B cell (primary cell): Measurements from ENCODE around the gene CFAP100. TPM values are rescaled to one million over a fixed set of nuclear protein-coding genes. Genes with fewer than 3 reads are reported as not detected.

ENCODE experiments used
- ATAC-seq: fragments of 200-7000 bp; cut with Tn5 transposase; one replicate; pipeline ENCODE4 v1.10.0; 2021; ENCODE audit warnings: low read depth, mild to moderate bottlenecking, moderate number of reproducible peaks, moderate library complexity
- CTCF ChIA-PET: fragments of 350-600 bp; sonication (Branson Sonifier 250); formaldehyde crosslinking; loops from one replicate; lab custom pipeline; 2021; ENCODE audit warnings: antibody characterized with exemption, inconsistent platforms; lab: Charles Lee
- POLR2A ChIA-PET: fragments of 350-600 bp; sonication (Branson Sonifier 250); formaldehyde crosslinking; loops from one replicate; lab custom pipeline; 2021; ENCODE audit warnings: antibody characterized with exemption; lab: Charles Lee
- DNase-seq: peaks from one replicate; pipeline ENCODE4 v3.0.0; 2013
- H2AFZ ChIP-seq: 2 replicates; pipeline ENCODE4 v1.6.1; 2012; ENCODE audit warnings: mild to moderate bottlenecking, low read depth, low read length; ENCODE audit not compliant: insufficient read depth, poor library complexity, severe bottlenecking
- H3K27ac ChIP-seq, 2 donors: 1 replicate in 1 of 2; 2 replicates in 1 of 2; pipeline ENCODE4 v1.5.1; 2012 to 2013; ENCODE audit warnings: low read length in 2 of 2, mild to moderate bottlenecking in 2 of 2, moderate library complexity in 1 of 2
- H3K27me3 ChIP-seq, 4 experiments: fragments of 200-600 bp in 1 of 4; sonication (generic) in 1 of 4; replicated peaks in 1 of 4; 1 replicate in 2 of 4; 2 replicates in 2 of 4; pipeline versions ENCODE4 v1.6.1 to v1.7.0; 2013 to 2016; ENCODE audit warnings: low read length in 3 of 4, mild to moderate bottlenecking in 2 of 4, mixed read lengths in 1 of 4, moderate library complexity in 1 of 4; ENCODE audit not compliant: insufficient read depth in 4 of 4, control insufficient read depth in 3 of 4; ENCODE audit errors: control extremely low read depth in 1 of 4
- H3K36me3 ChIP-seq, 2 experiments: replicated peaks in 1 of 2; 1 replicate in 1 of 2; 2 replicates in 1 of 2; pipeline versions ENCODE4 v1.6.1 to v1.7.1; 2013; ENCODE audit warnings: low read length in 1 of 2; ENCODE audit not compliant: insufficient read depth in 2 of 2, control insufficient read depth in 1 of 2; ENCODE audit errors: control extremely low read depth in 1 of 2, extremely low read depth in 1 of 2
- H3K4me1 ChIP-seq, 2 donors: fragments of 200-600 bp in 1 of 2; sonication (generic) in 1 of 2; 1 replicate in 1 of 2; 2 replicates in 1 of 2; pipeline versions ENCODE4 v1.5.1 to v1.6.1; 2013 to 2017; ENCODE audit warnings: low read length in 2 of 2; ENCODE audit not compliant: control insufficient read depth in 2 of 2, insufficient read depth in 2 of 2
- H3K4me2 ChIP-seq: replicated peaks from 2 replicates; pipeline ENCODE3; 2012; ENCODE audit warnings: mild to moderate bottlenecking, low read depth, low read length; ENCODE audit not compliant: poor library complexity, severe bottlenecking
- H3K4me3 ChIP-seq, 5 experiments: fragments of 200-600 bp in 1 of 5; sonication (generic) in 1 of 5; 1 replicate in 3 of 5; 2 replicates in 2 of 5; pipeline versions ENCODE4 v1.5.1 to v1.7.0; 2011 to 2016; ENCODE audit warnings: low read length in 4 of 5, mild to moderate bottlenecking in 4 of 5, low read depth in 2 of 5, control low read depth in 1 of 5, moderate library complexity in 1 of 5; ENCODE audit not compliant: insufficient read depth in 1 of 5; ENCODE audit errors: control extremely low read depth in 1 of 5, extremely low read depth in 1 of 5
- H3K79me2 ChIP-seq: fragments of 200-600 bp; sonication (generic); one replicate; pipeline ENCODE4 v1.6.0; 2016; ENCODE audit warnings: low read length; ENCODE audit not compliant: control insufficient read depth, insufficient read depth
- H3K9ac ChIP-seq: fragments of 200-600 bp; sonication (generic); 2 replicates; pipeline ENCODE4 v1.6.1; 2017; ENCODE audit warnings: mild to moderate bottlenecking, low read length, moderate library complexity
- H3K9me3 ChIP-seq, 3 donors: one replicate each; pipeline versions ENCODE4 v1.6.1 to v1.7.1; 2013; ENCODE audit warnings: low read length in 2 of 3; ENCODE audit not compliant: control insufficient read depth in 2 of 3, insufficient read depth in 1 of 3; ENCODE audit errors: control extremely low read depth in 1 of 3
- H4K20me1 ChIP-seq: 2 replicates; pipeline ENCODE4 v1.6.0; 2012; ENCODE audit warnings: mild to moderate bottlenecking, low read length; ENCODE audit not compliant: insufficient read depth, control insufficient read depth, poor library complexity, severe bottlenecking
- H3K27ac Mint-ChIP-seq: one replicate; pipeline ENCODE4 v1.8.0; 2021; ENCODE audit warnings: mixed read lengths
- H3K27me3 Mint-ChIP-seq: one replicate; pipeline ENCODE4 v1.8.0; 2021; ENCODE audit warnings: mixed read lengths
- H3K4me1 Mint-ChIP-seq: one replicate; pipeline ENCODE4 v1.8.0; 2021; ENCODE audit warnings: mixed read lengths
- H3K4me3 Mint-ChIP-seq: one replicate; pipeline ENCODE4 v1.8.0; 2021; ENCODE audit warnings: mixed read lengths
- H3K9me3 Mint-ChIP-seq: one replicate; pipeline ENCODE4 v1.8.0; 2022; ENCODE audit warnings: mixed read lengths; ENCODE audit not compliant: insufficient read depth
- CTCF ChIP-seq: fragments of 200-600 bp; IDR thresholded peaks from one replicate; pipeline ENCODE4 v1.8.0; 2022; ENCODE audit warnings: antibody characterized with exemption, mild to moderate bottlenecking
- EZH2 ChIP-seq: IDR thresholded peaks from 2 replicates; pipeline ENCODE4 v1.6.1; 2012; ENCODE audit warnings: borderline replicate concordance, low read depth, mild to moderate bottlenecking, moderate library complexity, low read length; ENCODE audit not compliant: insufficient read depth, poor library complexity, severe bottlenecking
- WGBS: methylation state at CpG from one replicate; pipeline ENCODE4 v1.1.5; 2013; ENCODE audit warnings: missing lambda C conversion rate; ENCODE audit not compliant: insufficient coverage; 5-methylcytosine and 5-hydroxymethylcytosine counted together
- intact Hi-C: fragments of 100-400 bp; cut with micrococcal nuclease; formaldehyde crosslinking; loops from one replicate; pipeline ENCODE4 v1.10.0; 2022
- polyA plus RNA-seq: library from polyadenylated mRNA; depleted of rRNA; stranded (reverse); fragments of >200 nt; gene quantifications from 2 replicates; pipeline ENCODE4 v1.2.3, GENCODE V29; 2012
- total RNA-seq, 2 donors: library from RNA; stranded (reverse); fragments of 120-200 nt in 1 of 2; gene quantifications; 1 replicate in 1 of 2; 2 replicates in 1 of 2; pipeline versions ENCODE4 v1.2.3 to v1.2.4, GENCODE V29; 2013 to 2022

CFAP100 gene
- total and polyA plus RNA-seq, 2 donors (not counting 1 experiment from before 2014, with no cell fraction given) = not detected

- Mint-ChIP-seq H3K9me3 (no peaks in the 10 kb centered on the region), H3K4me3 (no peak overlapping the region), H3K4me1 (no peaks in the 10 kb centered on the region), H3K27ac (no peak overlapping the region), H3K27me3 (peaks cover 22% of the 10 kb centered on the region)
- ChIA-PET POLR2A (no interaction called here), CTCF (no interaction called here)
- WGBS = 91% methylated on average over 11 of the region's 15 CpGs
- no peak overlapping the region for H3K27ac ChIP-seq
- TF ChIP-seq EZH2 (no peak), CTCF (no peak)
- DNase-seq = no peak
- H3K9ac ChIP-seq = no peak overlapping the region
- H3K36me3 ChIP-seq = no peaks in the 10 kb centered on the region
- no peak for ATAC-seq
- no peaks in the 10 kb centered on the region for H4K20me1 ChIP-seq
- intact Hi-C loops = no loop called here
- no peak overlapping the region for H2AFZ ChIP-seq
- H3K79me2 ChIP-seq = no peaks in the 10 kb centered on the region
- H3K4me3 ChIP-seq = no peak overlapping the region
- H3K9me3 ChIP-seq = peaks cover 0 to 10% (median 0%) of the 10 kb centered on the region in 3 donors
- no peak overlapping the region for H3K4me2 ChIP-seq
- peaks cover 0 to 16% (median 1%) of the 10 kb centered on the region in 4 experiments for H3K27me3 ChIP-seq
- H3K4me1 ChIP-seq = no peaks in the 10 kb centered on the region
Measured at GRCh38 chr3:126406389-126407296, 11.9 kb downstream of the CFAP100 start.

DNA sequence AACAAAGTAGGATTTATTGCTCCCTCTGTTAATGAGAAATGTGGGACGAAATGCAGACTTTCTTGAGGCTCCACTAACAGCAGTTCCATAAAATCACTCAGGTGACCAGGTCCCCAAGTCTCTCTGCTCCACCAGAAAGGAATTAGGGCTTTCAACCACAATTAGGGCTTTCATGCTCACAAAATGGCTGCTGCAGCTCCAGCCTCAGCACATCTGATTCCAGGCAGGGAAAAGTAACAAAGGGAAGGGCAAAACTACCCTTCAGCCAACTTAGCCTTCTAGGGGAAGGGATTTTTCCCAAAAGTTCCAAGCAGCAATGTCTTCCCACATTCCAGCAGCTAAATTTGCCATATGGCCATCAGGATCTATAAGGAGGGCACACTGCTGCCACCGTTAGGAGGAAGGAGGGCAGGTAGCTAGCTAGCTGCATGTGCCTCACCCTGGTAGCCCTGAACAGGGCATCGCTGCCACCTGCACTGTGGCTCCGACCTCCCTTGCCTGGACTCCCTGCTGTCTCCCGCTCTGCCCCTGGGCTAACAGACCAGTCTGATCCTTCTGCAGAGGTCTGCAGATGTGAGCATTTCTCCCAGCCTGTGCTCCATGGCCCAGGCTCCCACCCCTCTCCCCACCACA lies 12.8 kb downstream of the CFAP100 start:
- Histone ChIP-seq H4K20me1 (no peaks in the 10 kb centered on the region), H3K27ac (no peak overlapping the region), H3K79me2 (no peaks in the 10 kb centered on the region), H3K36me3 (no peaks in the 10 kb centered on the region), H3K4me2 (no peak overlapping the region), H3K4me1 (no peaks in the 10 kb centered on the region), H3K9ac (no peak overlapping the region), H3K27me3 (peaks cover 0 to 16% (median 1%) of the 10 kb centered on the region in 4 experiments), H2AFZ (no peak overlapping the region), H3K4me3 (no peak overlapping the region), H3K9me3 (peaks cover 0 to 10% (median 0%) of the 10 kb centered on the region in 3 donors)
- H3K4me1 Mint-ChIP-seq = no peaks in the 10 kb centered on the region
- ChIA-PET CTCF (no interaction called here), POLR2A (no interaction called here)
- ATAC-seq (no peak), DNase-seq (no peak)
- 91% methylated on average over 5 of the region's 5 CpGs for WGBS
- no peaks in the 10 kb centered on the region for H3K9me3 Mint-ChIP-seq
- intact Hi-C loops = no loop called here
- no peak overlapping the region for H3K27ac Mint-ChIP-seq
- peaks cover 21% of the 10 kb centered on the region for H3K27me3 Mint-ChIP-seq
- no peak for TF ChIP-seq CTCF
- TF ChIP-seq EZH2 = no peak
- no peak overlapping the region for H3K4me3 Mint-ChIP-seq
